Tibial artery (tissue), 4 donors: ENCODE measurements around the gene CALD1.
A peak's percentile ranks its signal among the peaks of the same experiment; 100 is the strongest.

Experiments used
- DNase-seq, 2 donors: peaks; one replicate each; pipeline ENCODE4 v3.0.0-alpha.2; 2019
- H3K27ac ChIP-seq, 2 donors: fragments of 200-600 bp; sonication (generic) in 1 of 2; 1 replicate in 1 of 2; 2 replicates in 1 of 2; pipeline ENCODE4 v1.5.1; 2018 to 2019; ENCODE audit warnings: mild to moderate bottlenecking in 1 of 2
- H3K27me3 ChIP-seq, 2 donors: fragments of 200-600 bp; sonication (generic) in 1 of 2; one replicate each; pipeline versions ENCODE4 v1.5.1 to v1.6.0; 2016 to 2019
- H3K36me3 ChIP-seq, 3 donors: fragments of 200-600 bp; sonication (generic) in 2 of 3; one replicate each; pipeline ENCODE4 v1.5.1; 2016 to 2019; ENCODE audit warnings: mild to moderate bottlenecking in 2 of 3
- H3K4me1 ChIP-seq, 4 donors: fragments of 200-600 bp; sonication (generic) in 2 of 4; 1 replicate in 3 of 4; 2 replicates in 1 of 4; pipeline ENCODE4 v1.5.1; 2016 to 2019
- H3K4me3 ChIP-seq, 2 donors: fragments of 200-600 bp; sonication (generic) in 1 of 2; 1 replicate in 1 of 2; 2 replicates in 1 of 2; pipeline ENCODE4 v1.5.1; 2018 to 2019; ENCODE audit warnings: mild to moderate bottlenecking in 2 of 2
- H3K9me3 ChIP-seq, 3 donors: fragments of 200-600 bp; sonication (generic) in 1 of 3; one replicate each; pipeline ENCODE4 v1.5.1; 2016 to 2019
- intact Hi-C: fragments of 100-400 bp; cut with DNase I; formaldehyde crosslinking; loops from one replicate; pipeline ENCODE4 v1.15.0; 2023; ENCODE audit warnings: low total_unique reads
- TF ChIP-seq, protein P1 (sequence below), 2 experiments: fragments of 200-600 bp in 1 of 2; fragments of 450-650 bp in 1 of 2; IDR thresholded peaks; one replicate each; pipeline ENCODE4 v1.5.1; 2017 to 2019; ENCODE audit warnings: antibody characterized with exemption in 2 of 2, mild to moderate bottlenecking in 1 of 2, moderate library complexity in 1 of 2

CALD1 gene

GRCh38 chr7:134742688-134743350, 36.6 kb upstream of the CALD1 start:
- intact Hi-C loops = no loop called here
- Histone ChIP-seq H3K4me1 (peaks cover 4 to 65% (median 25%) of the 10 kb centered on the region in 4 donors), H3K27me3 (no peaks in the 10 kb centered on the region), H3K4me3 (no peak overlapping the region), H3K36me3 (no peaks in the 10 kb centered on the region), H3K27ac (peak overlapping the region; percentile 74 to 84), H3K9me3 (no peaks in the 10 kb centered on the region)
- TF ChIP-seq, protein P1, sequence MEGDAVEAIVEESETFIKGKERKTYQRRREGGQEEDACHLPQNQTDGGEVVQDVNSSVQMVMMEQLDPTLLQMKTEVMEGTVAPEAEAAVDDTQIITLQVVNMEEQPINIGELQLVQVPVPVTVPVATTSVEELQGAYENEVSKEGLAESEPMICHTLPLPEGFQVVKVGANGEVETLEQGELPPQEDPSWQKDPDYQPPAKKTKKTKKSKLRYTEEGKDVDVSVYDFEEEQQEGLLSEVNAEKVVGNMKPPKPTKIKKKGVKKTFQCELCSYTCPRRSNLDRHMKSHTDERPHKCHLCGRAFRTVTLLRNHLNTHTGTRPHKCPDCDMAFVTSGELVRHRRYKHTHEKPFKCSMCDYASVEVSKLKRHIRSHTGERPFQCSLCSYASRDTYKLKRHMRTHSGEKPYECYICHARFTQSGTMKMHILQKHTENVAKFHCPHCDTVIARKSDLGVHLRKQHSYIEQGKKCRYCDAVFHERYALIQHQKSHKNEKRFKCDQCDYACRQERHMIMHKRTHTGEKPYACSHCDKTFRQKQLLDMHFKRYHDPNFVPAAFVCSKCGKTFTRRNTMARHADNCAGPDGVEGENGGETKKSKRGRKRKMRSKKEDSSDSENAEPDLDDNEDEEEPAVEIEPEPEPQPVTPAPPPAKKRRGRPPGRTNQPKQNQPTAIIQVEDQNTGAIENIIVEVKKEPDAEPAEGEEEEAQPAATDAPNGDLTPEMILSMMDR (IDR thresholded peaks at IDR 0.05) = no peak
- DNase-seq = peak in 1 of 2 donors; percentile 31

GRCh38 chr7:134744569-134744968, 34.9 kb upstream of the CALD1 start:
- H3K4me3 ChIP-seq = no peak overlapping the region
- H3K27me3 ChIP-seq = no peaks in the 10 kb centered on the region
- intact Hi-C loops = no loop called here
- no peaks in the 10 kb centered on the region for H3K36me3 ChIP-seq
- H3K27ac ChIP-seq = peak overlapping the region; percentile 22 to 74
- H3K4me1 ChIP-seq = peaks cover 4 to 63% (median 25%) of the 10 kb centered on the region in 4 donors
- DNase-seq = no peak
- TF ChIP-seq, protein P1 (IDR thresholded peaks at IDR 0.05) = no peak
- H3K9me3 ChIP-seq = no peaks in the 10 kb centered on the region

GRCh38 chr7:134747326-134747725, 32.1 kb upstream of the CALD1 start:
- Histone ChIP-seq H3K36me3 (no peaks in the 10 kb centered on the region), H3K27ac (peak overlapping the region in 1 of 2 donors; percentile 55), H3K27me3 (no peaks in the 10 kb centered on the region), H3K4me1 (peaks cover 2 to 47% (median 12%) of the 10 kb centered on the region in 4 donors), H3K9me3 (no peaks in the 10 kb centered on the region), H3K4me3 (no peak overlapping the region)
- TF ChIP-seq, protein P1 (IDR thresholded peaks at IDR 0.05) = no peak
- intact Hi-C loops = no loop called here
- DNase-seq = no peak

GRCh38 chr7:134750083-134751062, 29.1 kb upstream of the CALD1 start:
- H3K36me3 ChIP-seq = no peaks in the 10 kb centered on the region
- H3K27ac ChIP-seq = peak overlapping the region; percentile 3 to 15
- no peaks in the 10 kb centered on the region for H3K9me3 ChIP-seq
- DNase-seq = peak in 1 of 2 donors; percentile 52
- intact Hi-C loops = no loop called here
- peaks cover 0 to 25% (median 7%) of the 10 kb centered on the region in 4 donors for H3K4me1 ChIP-seq
- H3K4me3 ChIP-seq = peak overlapping the region in 1 of 2 donors; percentile 23
- TF ChIP-seq, protein P1 (IDR thresholded peaks at IDR 0.05) = peak; percentile 54 to 66
- H3K27me3 ChIP-seq = no peaks in the 10 kb centered on the region

DNA sequence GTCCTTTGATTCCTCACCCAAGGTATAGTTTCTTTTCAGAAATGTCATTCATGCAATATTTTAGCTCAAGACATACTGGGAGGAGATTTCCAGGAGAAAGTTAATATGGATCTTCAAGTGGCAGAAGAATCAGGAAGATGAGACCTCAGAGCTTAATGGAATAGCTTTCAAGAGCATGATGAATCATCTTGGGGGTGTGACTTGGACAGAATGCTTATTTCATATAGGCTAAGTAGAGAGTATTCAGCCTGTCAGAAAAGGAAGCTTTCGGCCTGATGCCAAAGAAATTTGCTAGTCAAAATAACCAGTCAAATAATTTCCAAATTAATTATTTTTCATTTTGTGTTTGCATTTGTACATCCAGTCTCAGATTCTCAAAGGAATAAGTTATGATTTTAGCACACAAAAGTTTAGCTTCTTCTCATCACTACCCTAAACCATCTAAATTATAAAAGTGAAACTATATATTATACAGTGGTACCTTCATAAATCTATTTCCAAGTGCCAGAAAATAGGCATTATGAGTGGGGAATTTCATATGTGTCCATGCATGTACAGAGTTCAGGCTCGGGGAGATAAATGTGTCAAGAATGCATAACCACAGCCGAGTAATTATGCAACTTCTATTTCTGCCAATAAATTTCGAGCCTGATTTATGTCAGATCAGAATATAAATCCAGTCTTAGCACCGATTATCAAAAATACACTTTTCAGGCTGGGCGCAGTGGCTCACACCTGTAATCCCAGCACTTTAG, 27.3 kb upstream of the CALD1 start:
- Histone ChIP-seq H3K4me3 (no peak overlapping the region), H3K36me3 (no peaks in the 10 kb centered on the region), H3K4me1 (peaks cover 0 to 12% (median 7%) of the 10 kb centered on the region in 4 donors), H3K27me3 (no peaks in the 10 kb centered on the region), H3K27ac (peak overlapping the region in 1 of 2 donors; percentile 1), H3K9me3 (no peaks in the 10 kb centered on the region)
- intact Hi-C loops = no loop called here
- no peak for DNase-seq
- TF ChIP-seq, protein P1 (IDR thresholded peaks at IDR 0.05) = no peak
